NCI-H69 (cell line): ENCODE measurements around the gene ATG3.
"Not testable (repeated sequence)": the region's sequence is repeated elsewhere in the genome, so short reads cannot be mapped to it uniquely, and the experiment has no call there.

Experiments
- DNase-seq: peaks from one replicate; lab custom pipeline; 2025; lab: John Stamatoyannopoulos, UW

The ATG3 gene

DNA sequence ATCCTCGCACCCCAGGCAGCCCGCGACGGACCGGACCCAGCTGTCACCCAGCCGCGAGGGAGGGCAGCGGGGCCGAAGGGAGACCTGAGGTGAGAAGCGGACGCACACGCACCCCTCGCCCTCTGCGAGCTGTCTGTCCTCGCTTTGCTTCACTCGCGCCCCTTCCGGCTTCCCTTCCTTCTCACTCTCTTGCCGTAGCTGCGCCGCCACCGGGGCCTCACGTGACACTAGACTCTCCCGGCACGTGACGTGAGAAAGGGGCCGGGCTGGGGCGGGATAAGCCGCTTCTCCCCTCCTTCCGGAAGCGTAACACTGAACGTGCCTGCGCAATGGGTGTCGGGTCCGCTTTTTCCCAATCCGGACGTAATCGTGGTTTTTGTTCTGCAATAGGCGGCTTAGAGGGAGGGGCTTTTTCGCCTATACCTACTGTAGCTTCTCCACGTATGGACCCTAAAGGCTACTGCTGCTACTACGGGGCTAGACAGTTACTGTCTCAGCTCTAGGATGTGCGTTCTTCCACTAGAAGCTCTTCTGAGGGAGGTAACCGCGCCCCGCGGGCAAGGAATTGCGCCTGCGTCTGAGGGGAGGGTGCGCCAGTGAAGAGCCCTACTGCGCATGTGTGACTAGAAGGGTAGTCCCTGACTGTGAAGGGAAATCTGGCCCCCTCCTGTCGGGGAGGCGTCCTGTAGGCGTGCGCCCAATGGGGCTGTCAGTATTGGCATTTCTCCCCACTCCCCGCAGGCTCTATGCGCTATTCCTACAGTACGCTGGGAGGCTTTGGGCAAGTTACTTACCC is at the start of gene ATG3, which contains the start of gene SLC35A5:
TSS of gene ATG3 (minus strand) at position 229 of the 796 bp plus-strand sequence. CDS start 434 bp downstream, outside the sequence.
TSS of gene SLC35A5 (plus strand) at position 312 of the 796 bp plus-strand sequence. CDS start 1,359 bp downstream, outside the sequence.
- peak; percentile 96 for DNase-seq

DNA sequence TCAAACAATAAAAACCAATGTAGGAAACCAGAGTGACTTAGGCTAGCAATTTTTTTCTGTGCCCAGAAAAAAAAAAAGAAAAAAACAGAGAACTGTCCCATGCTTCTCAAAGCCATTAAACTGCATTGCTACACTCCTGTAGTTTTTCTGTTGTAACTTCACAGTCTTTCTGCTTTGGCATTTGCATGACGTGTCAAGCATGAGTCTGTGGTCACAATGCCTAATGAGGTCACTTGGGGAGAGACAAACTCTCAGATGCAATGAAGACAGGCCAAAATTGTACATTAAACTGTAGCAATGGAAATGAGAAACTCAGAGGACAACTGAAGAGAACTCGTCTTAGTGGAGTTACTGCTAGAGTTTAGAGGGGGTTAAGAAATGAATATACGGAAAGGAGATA is 48.4 kb upstream of the ATG3 start:
- DNase-seq, result no peak

DNA sequence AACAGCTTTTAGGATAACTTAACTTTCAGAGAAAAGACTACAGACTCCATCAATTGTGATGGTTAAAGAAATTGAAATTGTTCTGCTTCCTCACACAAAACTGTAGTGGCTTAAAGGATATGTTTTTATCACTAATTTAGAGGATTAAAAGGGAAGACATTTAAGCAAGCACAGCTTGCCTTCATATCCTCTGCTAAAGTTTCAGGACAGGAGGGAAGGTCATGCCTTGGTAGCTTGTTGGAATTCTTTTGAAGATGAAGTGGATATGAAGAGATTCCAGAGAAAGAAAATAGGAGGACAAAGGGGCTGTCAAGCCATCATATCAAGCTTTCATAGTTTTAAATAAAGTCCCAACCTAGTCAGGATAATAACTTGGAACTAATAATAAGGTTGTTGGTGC is 46.1 kb upstream of the ATG3 start:
- DNase-seq, result no peak

DNA sequence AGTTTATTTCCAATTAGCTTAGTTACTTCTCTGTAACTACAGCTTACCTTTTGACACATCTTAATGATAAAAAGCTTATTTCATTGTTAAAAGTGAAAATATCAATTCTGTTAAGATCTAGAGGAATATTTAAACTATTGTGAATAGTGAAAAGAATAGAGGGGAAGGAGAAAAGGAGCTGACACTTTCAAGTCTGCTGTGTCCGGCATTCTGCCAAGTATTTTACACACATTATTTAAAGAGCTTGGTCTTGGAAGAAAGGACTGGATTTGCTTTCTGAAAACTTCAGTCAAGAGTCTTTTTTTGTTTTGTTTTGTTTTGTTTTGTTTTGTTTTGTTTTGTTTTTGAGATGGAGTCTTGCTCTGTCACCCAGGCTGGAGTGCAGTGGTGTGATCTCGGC is 44.3 kb upstream of the ATG3 start:
- no peak for DNase-seq

DNA sequence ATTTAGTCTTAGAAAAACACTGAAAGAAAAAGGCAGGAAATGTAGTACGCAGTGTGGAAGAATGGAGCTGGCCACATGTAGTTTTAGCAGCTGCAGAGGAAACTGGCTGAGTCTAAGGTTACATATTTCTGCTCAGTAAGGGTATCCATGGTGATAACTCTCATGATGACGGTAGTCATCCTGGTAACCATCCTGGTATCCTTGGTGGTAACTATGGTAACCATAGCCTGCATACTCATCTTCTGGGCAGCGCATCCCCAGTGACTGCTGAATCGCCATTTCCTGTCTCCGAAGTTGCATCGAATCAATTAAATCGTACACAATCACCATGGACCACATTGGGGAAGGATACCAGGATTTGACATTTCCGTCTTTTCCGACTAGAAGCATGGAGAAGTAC is 43.5 kb upstream of the ATG3 start:
- peak; percentile 52 for DNase-seq

DNA sequence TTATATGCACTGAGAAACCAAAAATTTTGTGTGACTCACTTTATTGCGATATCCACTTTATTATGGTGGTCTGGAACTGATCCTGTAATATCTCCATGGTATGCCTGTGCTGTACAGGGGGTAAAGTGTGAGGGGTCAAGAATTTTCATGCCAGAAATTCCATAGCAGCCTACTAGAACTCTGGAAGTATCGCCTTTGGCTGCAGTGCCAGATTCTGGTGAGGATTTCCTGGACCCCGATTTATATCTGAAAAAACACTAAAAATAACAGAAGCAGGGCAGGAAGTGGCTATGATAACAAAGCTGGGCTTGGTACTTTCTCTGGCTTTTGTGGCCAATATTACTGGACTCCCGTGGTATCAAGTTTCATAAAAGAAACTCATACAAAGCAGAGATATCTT is 42.8 kb upstream of the ATG3 start:
- no peak for DNase-seq

DNA sequence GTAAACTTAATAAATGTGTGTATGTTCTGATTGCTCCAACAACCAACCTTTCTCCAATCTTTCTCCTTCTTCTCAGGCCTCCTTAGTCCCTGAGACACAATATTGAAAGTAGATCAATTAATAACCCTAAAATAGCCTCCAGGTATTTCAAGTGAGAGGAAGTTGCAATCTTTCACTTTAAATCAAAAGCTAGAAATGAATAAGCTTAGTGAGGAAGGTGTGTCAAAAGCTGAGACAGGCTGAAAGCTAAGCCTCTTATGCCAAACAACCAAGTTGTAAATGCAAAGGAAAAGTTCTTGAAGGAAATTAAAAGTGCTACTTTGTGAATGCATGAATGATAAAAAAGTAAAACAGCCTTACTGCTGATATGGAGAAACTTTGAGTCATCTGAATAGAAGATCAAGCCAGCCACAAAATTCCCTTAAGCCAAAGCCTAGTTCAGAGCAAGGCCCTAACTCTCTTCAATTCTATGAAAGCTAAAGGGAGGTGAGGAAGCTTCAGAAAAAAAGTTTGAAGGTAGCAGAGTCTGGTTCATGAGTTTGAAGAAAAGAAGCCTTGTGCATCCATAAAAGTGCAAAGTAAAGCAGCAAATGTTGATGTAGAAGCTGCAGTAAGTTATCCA is 40.6 kb upstream of the ATG3 start:
- DNase-seq, result no peak

DNA sequence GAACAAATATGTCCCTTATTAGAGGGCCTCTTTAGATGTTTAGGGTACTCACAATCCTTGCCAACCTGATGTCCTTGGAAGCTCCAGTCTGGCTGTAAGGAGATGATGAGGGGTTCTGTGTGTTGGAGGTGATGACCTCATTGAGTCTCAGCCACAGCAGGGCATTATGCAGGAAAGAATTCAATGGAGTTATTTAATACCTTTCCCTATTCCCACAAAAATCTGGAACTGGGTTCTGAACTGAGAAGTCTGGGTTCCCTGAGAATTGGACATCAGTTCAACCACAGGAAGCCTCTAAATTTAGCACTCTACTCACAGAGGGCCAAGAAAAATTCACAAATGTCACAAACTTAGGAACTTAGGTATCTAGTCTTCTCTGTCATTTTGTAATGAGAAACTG is 37.0 kb upstream of the ATG3 start:
- no peak for DNase-seq

DNA sequence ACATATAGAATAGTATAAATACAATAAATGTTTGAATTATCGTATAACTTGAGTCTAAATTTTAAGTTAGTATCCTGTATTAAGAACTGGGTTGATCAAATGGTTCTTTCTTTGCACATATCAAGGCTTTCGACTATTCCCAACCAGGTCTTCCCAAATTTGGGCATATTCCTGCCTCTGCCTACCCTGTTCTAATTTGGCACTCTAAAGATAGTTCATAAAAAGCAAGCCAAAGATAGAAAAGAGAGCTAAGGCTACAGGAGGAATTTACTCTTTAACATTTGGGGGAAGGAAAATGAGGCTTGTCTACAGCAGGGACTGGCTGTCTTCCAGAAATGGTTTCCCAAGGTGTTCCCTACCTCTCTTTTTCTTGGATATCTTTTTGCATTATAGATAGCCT is 36.2 kb upstream of the ATG3 start:
- no peak for DNase-seq

DNA sequence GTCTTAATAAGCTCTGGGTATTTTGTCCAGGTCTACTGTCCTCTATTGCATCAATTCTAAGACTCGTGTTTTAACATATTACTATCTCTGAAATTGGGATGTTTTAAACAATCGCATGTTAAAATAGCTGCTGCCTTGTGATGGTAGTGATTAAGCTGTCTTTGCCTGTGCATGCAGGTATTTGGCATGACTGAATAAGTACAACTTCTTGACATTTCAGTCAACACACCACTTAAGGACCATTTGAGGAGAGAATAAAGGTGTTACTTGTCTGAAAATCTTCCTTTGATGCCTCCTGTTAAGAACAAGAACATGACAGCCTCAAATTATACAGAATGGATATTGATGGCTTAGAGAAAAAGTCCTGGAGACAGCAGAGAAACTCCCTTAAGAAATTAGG is 33.1 kb upstream of the ATG3 start:
- DNase-seq, result no peak

DNA sequence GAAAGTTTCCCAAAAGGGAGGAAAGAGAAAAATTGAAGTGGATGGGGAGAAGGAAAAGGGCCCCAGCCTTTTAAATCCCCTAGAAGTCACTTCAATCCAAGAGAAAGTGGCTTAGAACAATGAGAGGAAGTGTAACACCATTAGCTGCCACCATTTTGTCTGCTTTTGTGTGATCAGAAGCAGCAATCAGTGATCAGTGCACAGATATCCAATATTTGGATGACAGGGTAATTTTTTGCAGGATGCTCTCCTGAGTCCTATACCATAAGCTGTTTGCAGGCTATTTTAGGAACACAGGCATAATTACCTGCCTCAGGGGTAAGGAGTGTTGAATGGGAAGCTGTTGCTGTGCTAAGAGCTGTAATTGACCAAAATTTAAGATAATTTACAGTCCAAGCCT is 31.5 kb upstream of the ATG3 start:
- peak; percentile 59 for DNase-seq

DNA sequence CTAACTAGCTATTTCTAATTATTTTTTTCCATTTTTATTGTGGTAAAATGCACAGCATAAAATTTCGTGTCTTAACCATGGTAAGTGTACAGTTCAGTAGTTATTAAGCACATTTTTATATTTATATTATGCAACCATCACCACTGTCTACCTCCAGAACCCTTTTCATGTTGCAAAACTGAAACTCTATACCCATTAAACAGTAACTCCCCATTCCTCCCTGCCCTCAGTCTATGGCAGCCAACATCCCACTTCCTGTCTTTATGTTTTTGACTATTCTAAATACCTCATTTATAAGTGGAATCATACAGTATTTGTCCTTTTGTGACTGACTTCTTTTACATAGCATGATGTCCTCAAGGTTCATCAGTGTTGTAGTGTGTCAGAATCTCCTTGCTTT is 25.6 kb upstream of the ATG3 start:
- peak; percentile 1 for DNase-seq

DNA sequence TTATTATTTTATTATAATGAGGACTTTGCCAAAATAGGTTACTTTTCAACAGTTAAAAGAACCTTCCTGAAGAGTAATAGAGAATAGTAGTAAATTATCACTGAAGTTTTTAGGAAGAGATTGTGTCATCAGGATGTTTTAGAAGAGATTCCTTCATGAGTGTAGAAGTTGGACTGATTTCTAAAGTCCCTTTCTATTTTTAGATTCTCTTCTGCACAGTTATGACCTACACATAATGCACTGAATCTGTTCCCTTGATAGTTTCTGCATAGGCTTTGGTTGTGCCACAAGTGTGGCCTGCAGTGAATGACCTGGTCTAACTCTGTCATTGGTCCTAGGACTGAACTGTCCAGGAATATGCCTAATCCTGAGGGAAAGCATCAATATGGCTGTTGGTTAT is 24.0 kb upstream of the ATG3 start:
- no peak for DNase-seq

DNA sequence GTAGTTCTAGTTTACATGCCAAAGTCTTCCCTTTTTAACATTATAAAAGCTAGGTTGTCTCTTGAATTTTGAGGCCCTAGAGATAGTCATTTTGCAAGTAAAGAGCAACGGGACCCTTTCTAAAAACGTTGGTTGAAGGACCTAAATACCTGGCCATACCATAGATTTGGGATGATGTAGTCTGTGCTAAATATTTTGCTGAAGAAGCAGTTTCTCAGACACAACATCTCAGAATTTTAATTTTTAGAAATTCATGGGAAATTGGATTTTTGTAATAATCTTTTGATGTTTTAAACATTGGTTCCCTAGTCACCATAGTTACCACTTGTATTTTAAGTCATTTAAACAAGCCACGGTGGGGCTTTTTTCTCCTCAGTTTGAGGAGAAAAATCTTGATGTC is 21.3 kb upstream of the ATG3 start:
- no peak for DNase-seq

DNA sequence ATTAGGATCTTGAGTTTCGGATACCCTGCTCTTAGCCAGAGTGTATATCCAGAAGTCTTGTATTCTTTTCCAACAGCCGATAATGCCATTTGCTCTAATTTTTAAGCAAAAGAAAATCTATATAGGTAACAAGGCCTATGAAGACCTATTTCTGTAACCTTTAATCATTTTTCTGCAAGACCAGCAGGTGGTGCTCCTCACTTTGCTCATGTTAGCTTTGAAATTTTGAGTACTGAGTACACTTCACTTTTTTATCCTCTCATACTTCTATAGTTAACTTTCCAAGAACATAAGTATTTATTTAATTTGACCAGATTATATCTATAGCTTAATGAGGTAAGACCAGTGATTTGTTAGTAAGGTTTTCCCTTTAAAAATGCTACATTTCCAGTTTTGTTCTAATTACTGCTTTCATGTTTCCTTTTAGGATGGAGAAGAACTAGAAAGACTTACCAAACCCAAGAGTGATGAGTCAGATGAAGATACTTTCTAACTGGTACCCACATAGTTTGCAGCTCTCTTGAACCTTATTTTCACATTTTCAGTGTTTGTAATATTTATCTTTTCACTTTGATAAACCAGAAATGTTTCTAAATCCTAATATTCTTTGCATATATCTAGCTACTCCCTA is 20.6 kb upstream of the ATG3 start:
- DNase-seq, result peak; percentile 47

DNA sequence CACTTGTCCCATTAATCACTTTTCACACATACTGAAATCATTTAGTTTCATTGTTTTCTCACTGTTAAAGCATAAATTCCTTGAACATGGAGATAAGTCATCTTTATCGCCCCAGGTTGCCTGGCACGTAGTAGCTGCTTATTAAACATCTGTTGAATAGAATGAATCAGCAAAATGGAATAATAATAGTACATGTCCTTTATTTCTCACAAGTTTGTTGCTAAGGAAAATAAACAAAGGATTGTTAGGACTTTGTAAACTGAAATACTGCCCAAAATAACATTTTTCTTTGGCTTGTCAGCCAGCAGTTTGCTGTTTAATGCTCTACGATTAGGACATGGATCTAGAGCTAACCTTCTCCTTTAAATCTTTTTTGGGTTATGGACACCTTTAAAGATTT is 17.9 kb upstream of the ATG3 start:
- no peak for DNase-seq

DNA sequence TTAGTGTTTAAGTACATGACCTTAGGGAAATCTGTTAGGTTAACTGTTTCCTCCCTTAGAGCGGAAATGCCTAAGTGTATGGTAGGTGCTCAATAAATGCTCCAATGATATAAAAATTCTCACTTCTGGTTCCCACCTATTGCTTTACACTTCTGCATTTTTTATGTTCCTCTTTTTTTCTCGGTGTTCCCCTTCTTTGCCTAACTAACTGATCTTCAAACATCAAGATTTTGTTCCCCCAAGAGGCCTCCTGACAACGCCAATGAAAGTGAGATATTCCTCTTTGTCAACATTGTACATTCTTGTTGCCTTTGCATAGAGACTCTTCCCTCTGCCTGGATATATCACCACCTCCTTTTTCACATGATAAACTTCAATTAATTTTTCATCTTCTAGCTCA is 17.5 kb upstream of the ATG3 start:
- DNase-seq, result no peak

DNA sequence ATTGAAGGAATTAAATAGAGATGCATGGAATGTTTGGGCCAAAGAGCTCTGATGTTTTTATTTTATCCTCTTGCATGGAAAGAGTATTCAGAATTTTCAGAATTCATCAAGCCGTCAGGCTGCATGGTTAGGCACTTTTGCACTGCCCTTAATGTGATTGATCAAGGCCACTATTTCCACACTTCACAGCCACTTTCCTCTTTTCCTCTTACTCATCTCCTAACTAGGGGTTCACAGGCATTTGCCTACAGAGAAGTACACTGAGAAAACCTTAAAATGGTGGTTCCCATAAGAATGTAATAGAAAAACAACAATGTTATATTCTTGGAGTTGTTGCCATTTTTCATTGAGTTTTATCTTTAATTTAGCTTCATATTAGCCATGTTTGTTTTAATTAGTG is 10.9 kb upstream of the ATG3 start:
- DNase-seq, result no peak

DNA sequence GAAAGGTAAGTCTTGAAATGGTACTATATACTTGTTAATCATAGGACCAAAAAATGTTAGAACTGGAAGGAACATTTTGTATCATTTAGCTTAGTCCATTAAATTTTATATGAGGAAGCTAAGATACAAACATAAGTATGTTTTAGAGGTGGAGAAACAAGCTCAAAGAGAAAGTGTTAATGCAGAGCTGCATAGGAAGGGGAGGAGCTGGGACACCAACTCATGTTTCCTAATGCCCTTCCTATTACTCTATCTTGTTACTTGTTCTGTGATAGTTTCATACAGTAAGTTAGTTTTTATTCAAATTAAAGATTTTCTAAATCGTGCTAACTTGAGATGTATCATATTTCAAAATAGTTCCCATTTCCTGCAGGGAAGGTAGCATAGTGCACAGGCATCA is 7.5 kb upstream of the ATG3 start:
- no peak for DNase-seq

DNA sequence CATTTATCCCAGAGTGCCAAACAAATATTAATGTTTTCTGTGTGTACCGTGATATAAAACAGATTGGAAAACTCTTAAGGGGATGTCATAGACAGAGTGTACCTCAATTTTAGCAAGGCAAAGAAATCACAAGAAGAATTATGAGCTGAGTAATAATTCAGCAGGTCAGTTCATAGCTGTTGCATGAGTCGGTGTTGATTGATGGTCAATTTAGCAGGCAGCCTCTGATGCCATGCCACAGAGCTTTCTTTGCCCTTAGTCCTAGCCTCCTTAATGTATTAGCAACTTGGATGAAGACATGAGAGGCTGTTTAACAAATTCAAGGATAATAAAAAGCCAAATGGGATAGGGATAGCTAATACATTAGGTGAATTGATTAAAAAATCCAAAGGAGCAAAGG is 6.9 kb upstream of the ATG3 start:
- DNase-seq, result no peak

DNA sequence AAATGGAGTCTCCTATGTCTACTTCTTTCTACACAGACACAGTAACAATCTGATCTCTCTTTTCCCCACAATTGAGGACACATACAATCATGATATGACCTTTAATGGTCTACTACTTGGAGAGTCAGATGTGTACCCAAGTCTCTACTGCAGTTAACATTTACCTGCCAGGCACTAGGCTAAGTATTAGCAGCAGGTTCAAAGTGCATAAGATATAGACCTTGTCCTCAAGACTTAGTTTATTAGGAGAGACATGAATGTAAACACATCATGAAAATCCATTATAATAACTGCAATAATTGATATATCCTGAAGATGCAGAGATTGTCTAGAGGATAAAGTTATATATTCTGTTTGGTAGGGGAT is 3.2 kb upstream of the ATG3 start:
- no peak for DNase-seq

DNA sequence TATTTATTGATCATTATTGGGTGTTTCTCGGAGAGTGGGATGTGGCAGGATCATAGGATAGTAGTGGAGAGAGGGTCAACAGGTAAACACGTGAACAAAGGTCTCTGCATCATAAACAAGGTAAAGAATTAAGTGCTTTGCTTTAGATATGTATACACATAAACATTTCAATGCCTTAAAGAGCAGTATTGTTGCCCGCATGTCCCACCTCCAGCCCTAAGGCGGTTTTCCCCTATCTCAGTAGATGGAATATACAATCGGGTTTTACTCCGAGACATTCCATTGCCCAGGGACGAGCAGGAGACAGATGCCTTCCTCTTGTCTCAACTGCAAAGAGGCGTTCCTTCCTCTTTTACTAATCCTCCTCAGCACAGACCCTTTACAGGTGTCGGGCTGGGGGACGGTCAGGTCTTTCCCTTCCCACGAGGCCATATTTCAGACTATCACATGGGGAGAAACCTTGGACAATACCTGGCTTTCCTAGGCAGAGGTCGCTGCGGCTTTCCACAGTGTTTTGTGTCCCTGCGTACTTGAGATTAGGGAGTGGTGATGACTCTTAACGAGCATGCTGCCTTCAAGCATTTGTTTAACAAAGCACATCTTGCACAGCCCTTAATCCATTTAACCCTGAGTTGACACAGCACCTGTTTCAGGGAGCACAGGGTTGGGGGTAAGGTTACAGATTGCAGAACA is 2.6 kb upstream of the ATG3 start:
- not testable (repeated sequence) for DNase-seq

DNA sequence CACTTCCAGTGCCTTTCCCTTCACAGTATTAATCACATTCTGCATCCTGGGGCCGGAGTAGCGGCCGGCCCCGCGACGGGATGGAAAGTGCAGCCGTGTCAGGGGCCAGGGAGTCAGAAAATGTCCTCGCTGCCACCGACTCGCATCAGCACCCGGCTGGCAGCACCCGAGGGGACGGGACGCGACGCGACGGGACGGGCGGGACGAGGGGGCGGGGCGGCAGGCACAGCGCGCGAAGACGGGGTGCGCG is 353 bp downstream of the ATG3 start:
- DNase-seq, result no peak
